C4-2B (cell line): ENCODE results near the gene S100A3.
"Not testable (repeated sequence)": the region's sequence is repeated elsewhere in the genome, so short reads cannot be mapped to it uniquely, and the experiment has no call there.

Experiments used
- H3K27ac ChIP-seq: fragments of 450-650 bp; 2 replicates; pipeline ENCODE4 v1.5.1; 2017
- ZFX ChIP-seq: fragments of 450-650 bp; IDR thresholded peaks from 2 replicates; pipeline ENCODE4 v1.6.1; 2017
- TF ChIP-seq, protein P1 (sequence below): fragments of 450-650 bp; conservative IDR thresholded peaks from 2 replicates; pipeline ENCODE4 v1.5.1; 2017; ENCODE audit warnings: mild to moderate bottlenecking

The S100A3 gene

DNA sequence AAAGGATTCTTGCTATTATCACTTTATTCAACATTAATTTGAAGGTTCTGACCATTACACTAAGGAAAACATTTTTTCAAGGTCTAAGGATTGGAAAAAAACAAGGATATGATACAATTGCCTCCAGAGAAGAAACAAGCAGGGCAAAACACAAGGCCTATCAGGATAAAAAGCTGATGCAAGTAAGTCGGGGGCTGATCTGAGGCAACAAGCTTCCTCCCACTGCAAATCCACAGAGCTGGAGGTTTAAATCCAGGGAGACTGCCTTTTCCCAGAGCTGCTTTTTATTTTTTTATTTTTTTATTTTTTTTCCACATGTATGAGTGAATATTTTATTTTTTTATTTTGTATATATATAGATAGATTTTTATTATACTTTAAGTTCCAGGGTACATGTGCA lies 35.9 kb upstream of the S100A3 start:
- TF ChIP-seq, protein P1, sequence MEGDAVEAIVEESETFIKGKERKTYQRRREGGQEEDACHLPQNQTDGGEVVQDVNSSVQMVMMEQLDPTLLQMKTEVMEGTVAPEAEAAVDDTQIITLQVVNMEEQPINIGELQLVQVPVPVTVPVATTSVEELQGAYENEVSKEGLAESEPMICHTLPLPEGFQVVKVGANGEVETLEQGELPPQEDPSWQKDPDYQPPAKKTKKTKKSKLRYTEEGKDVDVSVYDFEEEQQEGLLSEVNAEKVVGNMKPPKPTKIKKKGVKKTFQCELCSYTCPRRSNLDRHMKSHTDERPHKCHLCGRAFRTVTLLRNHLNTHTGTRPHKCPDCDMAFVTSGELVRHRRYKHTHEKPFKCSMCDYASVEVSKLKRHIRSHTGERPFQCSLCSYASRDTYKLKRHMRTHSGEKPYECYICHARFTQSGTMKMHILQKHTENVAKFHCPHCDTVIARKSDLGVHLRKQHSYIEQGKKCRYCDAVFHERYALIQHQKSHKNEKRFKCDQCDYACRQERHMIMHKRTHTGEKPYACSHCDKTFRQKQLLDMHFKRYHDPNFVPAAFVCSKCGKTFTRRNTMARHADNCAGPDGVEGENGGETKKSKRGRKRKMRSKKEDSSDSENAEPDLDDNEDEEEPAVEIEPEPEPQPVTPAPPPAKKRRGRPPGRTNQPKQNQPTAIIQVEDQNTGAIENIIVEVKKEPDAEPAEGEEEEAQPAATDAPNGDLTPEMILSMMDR = no peak
- no peak for TF ChIP-seq ZFX
- H3K27ac ChIP-seq = no peak overlapping the region

DNA sequence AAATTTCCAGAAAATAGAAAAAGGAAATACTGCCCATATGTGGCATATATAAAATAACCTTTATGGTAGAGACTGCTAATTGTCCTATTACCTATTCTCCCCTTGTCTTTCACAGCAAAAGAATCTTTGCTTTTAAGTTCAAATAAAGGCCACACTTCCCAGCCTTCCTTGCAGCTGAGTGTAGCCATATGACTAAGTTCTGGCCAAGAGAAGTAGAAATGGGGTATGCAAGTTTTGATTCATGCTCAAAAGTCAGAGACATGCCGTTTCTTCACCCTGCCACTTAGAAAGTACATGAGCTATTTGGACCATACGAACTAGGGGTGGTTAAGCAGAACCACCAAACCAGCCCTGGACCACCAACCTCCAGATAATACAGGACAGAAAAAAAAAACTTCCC lies 34.9 kb upstream of the S100A3 start:
- H3K27ac ChIP-seq = no peak overlapping the region
- no peak for TF ChIP-seq ZFX
- TF ChIP-seq, protein P1 = no peak

DNA sequence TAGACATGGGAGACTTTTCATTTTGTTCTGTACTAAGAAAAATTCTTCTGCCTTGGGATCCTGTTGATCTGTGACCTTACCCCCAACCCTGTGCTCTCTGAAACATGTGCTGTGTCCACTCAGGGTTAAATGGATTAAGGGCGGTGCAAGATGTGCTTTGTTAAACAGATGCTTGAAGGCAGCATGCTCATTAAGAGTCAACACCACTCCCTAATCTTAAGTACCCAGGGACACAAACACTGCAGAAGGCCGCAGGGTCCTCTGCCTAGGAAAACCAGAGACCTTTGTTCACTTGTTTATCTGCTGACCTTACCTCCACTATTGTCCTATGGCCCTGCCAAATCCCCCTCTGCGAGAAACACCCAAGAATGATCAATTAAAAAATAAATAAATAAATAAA lies 34.5 kb upstream of the S100A3 start:
- H3K27ac ChIP-seq = not testable (repeated sequence)

DNA sequence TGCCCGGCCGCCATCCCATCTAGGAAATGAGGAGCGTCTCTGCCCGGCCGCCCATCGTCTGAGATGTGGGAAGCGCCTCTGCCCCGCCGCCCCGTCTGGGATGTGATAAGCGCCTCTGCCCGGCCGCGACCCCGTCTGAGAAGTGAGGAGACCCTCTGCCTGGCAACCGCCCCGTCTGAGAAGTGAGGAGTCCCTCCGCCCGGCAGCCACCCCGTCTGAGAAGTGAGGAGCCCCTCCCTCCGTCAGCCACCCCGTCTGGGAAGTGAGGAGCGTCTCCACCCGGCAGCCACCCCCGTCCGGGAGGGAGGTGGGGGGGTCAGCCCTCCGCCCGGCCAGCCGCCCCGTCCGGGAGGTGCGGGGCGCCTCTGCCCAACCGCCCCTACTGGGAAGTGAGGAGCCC lies 33.8 kb upstream of the S100A3 start:
- not testable (repeated sequence) for H3K27ac ChIP-seq

DNA sequence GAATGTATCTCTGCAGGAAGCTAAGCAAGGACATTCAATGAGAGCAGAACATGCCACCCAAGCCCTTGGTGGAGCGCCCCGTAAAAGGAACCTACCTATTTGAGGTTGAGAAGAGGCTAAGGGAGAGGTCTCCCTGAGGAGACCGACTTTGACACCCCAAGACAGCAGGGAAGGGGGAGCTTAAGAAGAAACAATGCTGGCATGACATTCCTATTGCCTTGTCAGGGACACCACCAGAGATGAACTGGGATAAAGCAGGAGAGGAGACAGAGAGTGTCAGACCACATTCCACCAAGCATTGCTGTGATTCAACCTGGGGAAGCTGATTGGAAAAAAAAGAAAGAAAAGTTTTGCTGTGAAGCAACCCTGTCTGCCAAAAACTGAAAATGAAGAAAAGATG lies 29.9 kb upstream of the S100A3 start:
- TF ChIP-seq ZFX = no peak
- TF ChIP-seq, protein P1 = no peak
- H3K27ac ChIP-seq = no peak overlapping the region

DNA sequence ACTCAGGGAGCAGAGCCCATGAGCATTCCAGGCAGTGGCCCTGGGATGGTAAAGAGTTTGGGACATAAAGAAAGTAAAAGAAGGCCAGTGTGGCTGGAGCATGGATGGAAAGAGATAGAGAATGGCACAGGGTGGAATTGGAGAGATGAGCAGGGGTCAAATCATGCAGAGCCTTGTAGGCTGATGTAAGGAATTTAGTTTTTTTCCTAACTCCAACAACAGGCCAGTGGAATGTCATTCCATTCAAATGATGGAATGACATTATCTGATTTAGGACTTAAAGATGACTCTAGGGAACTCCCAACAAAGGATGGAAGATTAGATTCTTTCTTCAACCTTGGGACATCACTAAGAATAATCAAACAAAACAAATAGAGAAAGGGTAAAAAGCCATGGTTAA lies 29.4 kb upstream of the S100A3 start:
- no peak overlapping the region for H3K27ac ChIP-seq

DNA sequence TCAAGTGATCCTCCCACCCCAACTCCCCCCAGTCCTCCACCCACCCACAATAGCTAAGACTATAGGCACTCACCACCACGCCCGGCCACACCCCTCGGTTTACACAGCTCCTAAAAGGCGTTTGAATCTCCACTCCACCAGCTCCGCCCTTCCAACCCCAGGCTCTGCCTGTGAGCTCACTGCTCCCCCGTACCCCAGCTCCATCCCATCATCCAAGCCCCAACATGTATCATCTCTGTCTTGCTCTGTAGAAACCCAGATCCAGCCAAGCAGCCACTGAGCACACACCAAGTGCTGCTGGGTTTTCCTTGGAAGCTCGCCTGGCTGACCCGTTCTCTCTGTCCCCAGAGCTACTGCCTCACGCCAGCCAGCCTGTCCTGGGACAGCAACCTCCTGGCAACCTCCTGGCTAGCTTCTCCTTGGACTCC lies 28.6 kb upstream of the S100A3 start:
- no peak for TF ChIP-seq ZFX
- TF ChIP-seq, protein P1 = no peak
- no peak overlapping the region for H3K27ac ChIP-seq

More for the DNA sequence above, 29.4 kb upstream of the S100A3 start:
- TF ChIP-seq, protein P1 = no peak
- no peak for TF ChIP-seq ZFX

DNA sequence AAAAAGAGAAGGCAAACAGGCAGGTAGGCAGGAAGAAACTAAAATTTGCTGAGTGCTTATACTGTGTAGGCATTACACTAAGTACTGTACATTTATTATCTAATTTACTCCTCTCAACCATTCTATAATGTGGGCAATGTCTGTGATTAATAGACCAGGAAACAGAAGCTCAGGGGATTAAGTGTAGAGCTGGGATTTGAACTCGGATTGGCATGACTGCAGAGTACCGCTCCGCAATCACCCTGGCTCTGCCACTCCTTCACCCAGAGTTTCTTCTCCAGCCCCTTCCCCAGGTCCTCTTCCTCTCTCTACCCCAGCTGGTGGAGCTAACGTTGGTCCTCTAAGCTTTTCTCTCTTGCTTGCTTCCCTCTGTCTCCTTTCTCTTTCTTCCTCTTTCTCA lies 28.1 kb upstream of the S100A3 start:
- H3K27ac ChIP-seq = no peak overlapping the region
- TF ChIP-seq, protein P1 = no peak
- no peak for TF ChIP-seq ZFX

DNA sequence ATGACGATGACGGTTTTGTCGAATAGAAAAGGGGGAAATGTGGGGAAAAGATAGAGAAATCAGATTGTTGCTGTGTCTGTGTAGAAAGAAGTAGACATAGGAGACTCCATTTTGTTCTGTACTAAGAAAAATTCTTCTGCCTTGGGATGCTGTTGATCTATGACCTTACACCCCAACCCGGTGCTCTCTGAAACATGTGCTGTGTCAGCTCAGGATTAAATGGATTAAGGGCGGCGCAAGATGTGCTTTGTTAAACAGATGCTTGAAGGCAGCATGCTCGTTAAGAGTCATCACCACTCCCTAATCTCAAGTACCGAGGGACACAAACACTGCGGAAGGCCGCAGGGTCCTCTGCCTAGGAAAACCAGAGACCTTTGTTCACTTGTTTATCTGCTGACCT lies 26.4 kb upstream of the S100A3 start:
- H3K27ac ChIP-seq = not testable (repeated sequence)

DNA sequence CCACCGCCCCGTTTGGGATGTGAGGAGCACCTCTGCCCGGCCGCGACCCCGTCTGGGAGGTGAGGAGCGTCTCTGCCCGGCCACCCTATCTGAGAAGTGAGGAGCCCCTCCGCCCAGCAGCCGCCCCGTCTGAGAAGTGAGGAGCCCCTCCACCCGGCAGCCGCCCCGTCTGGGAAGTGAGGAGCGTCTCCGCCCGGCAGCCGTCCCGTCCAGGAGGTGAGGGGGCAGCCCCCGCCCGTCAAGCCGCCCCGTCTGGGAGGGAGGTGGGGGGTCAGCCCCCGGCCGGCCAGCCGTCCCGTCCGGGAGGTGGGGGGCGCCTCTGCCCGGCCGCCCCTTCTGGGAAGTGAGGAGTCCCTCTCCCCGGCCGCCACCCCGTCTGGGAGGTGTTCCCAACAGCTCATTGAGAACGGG lies 26.0 kb upstream of the S100A3 start:
- H3K27ac ChIP-seq = not testable (repeated sequence)
